ENCODE measurements around the gene FYB2. TPM values are rescaled to one million over a fixed set of nuclear protein-coding genes. Genes with fewer than 3 reads are reported as not detected.

The FYB2 gene
- total RNA-seq, 2 donors from 2014 or later, result 0.39 to 0.70 TPM

DNA sequence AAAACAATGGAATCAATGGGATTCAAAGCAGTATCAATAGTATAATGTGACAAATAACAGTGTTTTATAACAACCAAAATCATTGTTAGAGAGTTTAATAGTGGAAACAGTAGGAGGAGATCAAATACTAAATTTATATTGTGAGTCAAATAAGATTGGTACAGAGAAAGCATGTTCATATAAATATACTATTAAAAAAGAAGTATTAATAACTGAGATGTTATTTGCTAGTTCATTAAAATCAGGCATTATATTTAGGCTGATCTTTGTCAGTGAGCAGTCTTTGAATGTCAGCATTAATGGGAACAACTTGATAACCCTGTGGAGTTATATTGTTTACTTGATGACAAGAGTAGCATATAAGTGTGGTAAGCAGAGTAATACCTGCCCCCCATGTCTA is 143.4 kb downstream of the FYB2 start:
- DNase-seq (ENCODE audit: low spot score), result no peak
- peak overlapping the region in 1 of 2 donors; percentile 62 for H3K27ac ChIP-seq
- no peaks in the 10 kb centered on the region for H3K36me3 ChIP-seq
- peaks cover 0 to 3% of the 10 kb centered on the region in 2 donors for H3K4me1 ChIP-seq
- H3K9me3 ChIP-seq, result no peaks in the 10 kb centered on the region
- no peaks in the 10 kb centered on the region for H3K27me3 ChIP-seq
- no peak overlapping the region for H3K4me3 ChIP-seq
- TF ChIP-seq, protein P1, sequence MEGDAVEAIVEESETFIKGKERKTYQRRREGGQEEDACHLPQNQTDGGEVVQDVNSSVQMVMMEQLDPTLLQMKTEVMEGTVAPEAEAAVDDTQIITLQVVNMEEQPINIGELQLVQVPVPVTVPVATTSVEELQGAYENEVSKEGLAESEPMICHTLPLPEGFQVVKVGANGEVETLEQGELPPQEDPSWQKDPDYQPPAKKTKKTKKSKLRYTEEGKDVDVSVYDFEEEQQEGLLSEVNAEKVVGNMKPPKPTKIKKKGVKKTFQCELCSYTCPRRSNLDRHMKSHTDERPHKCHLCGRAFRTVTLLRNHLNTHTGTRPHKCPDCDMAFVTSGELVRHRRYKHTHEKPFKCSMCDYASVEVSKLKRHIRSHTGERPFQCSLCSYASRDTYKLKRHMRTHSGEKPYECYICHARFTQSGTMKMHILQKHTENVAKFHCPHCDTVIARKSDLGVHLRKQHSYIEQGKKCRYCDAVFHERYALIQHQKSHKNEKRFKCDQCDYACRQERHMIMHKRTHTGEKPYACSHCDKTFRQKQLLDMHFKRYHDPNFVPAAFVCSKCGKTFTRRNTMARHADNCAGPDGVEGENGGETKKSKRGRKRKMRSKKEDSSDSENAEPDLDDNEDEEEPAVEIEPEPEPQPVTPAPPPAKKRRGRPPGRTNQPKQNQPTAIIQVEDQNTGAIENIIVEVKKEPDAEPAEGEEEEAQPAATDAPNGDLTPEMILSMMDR (IDR thresholded peaks at IDR 0.05), result no peak

DNA sequence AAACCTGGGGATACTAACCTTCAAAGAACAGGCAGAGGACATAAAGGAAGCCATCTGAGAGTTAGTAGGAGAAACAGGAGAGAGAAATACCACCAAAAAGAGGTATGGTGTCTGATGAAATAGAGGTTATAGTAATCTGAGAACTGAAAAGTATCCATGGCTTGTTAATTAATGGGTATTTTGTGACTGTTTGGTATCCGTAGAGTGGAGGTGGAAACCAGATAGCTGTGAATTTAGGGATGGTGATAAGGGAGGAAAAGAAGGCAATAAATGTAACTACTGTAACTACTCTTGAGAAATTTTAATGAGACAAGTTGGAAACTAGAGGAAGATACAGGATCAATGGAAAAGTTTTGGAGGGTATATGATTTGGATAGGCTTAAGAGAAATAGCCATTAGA is 146.6 kb downstream of the FYB2 start:
- Histone ChIP-seq H3K27ac (no peak overlapping the region), H3K4me1 (peaks cover 0 to 9% of the 10 kb centered on the region in 2 donors), H3K4me3 (no peak overlapping the region), H3K27me3 (no peaks in the 10 kb centered on the region), H3K9me3 (no peaks in the 10 kb centered on the region), H3K36me3 (no peaks in the 10 kb centered on the region)
- TF ChIP-seq, protein P1 (IDR thresholded peaks at IDR 0.05), result no peak
- DNase-seq (ENCODE audit: low spot score), result no peak

DNA sequence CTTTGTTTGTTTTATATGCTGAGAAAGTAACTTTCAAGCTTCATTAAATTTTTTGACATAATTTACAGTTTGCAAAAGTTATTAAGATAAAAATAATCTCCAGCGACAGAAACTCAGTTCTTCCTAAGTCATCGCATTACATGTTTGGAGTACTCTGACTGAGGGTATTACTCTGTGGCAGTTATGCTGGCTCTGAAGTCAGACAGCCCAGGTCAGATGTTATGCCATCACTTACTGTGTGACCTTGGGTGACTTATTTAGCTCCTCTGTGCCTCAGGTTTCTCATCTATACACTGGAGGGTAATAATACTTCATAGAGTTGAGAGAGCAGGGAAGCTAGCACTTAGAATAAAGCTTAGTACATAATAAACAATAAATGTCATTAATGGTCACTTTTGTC is 147.7 kb downstream of the FYB2 start:
- no peak for DNase-seq (ENCODE audit: low spot score)
- H3K27me3 ChIP-seq, result no peaks in the 10 kb centered on the region
- H3K4me3 ChIP-seq, result no peak overlapping the region
- H3K36me3 ChIP-seq, result no peaks in the 10 kb centered on the region
- no peaks in the 10 kb centered on the region for H3K9me3 ChIP-seq
- TF ChIP-seq, protein P1 (IDR thresholded peaks at IDR 0.05), result no peak
- peaks cover 0 to 9% of the 10 kb centered on the region in 2 donors for H3K4me1 ChIP-seq
- no peak overlapping the region for H3K27ac ChIP-seq

DNA sequence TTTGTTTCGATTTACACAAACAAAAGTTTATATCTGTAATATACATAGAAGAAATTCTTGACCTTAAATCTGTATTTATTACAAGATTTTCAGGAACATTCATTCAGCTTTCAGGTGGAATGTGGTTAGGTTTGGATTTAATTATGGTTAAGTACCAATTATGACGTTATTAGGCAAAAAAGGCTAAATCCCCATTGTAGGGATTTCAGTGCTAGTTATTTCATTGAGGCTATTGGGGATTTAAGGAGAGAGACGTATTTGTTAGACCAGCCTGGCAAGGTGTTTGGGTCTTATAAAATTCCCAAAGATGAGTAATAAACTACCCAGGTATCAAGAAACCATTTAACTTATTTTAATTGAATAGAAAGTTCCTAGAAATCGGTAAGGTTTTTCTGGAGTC is 148.1 kb downstream of the FYB2 start:
- Histone ChIP-seq H3K9me3 (no peaks in the 10 kb centered on the region), H3K27me3 (no peaks in the 10 kb centered on the region), H3K4me1 (peaks cover 0 to 9% of the 10 kb centered on the region in 2 donors), H3K36me3 (no peaks in the 10 kb centered on the region), H3K4me3 (no peak overlapping the region), H3K27ac (no peak overlapping the region)
- DNase-seq (ENCODE audit: low spot score), result no peak
- TF ChIP-seq, protein P1 (IDR thresholded peaks at IDR 0.05), result no peak

DNA sequence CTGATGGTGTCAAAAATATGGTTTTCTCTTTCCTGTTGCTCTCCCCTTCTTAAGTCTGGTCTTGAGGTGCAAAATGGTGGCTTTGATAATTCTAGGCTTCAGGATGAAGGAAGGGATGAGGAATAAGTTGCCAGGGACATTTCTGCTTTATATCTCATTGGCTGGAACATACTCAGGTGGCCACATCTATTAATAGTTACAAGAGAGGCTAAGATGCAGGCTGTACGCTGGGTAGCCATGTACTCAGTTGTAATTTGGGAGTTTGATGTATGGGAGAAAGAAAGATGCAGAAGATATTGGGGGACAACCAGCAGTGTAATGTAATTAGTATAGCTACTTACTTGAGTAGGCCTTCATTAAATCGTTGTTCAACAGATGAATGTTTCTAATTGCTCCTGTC is 148.9 kb downstream of the FYB2 start:
- no peak for DNase-seq (ENCODE audit: low spot score)
- peaks cover 0 to 9% of the 10 kb centered on the region in 2 donors for H3K4me1 ChIP-seq
- no peaks in the 10 kb centered on the region for H3K36me3 ChIP-seq
- H3K27me3 ChIP-seq, result no peaks in the 10 kb centered on the region
- no peak overlapping the region for H3K4me3 ChIP-seq
- H3K27ac ChIP-seq, result no peak overlapping the region
- H3K9me3 ChIP-seq, result no peaks in the 10 kb centered on the region
- TF ChIP-seq, protein P1 (IDR thresholded peaks at IDR 0.05), result no peak

Other genes starting within 250 kb of the FYB2 start
- 10 to 100 TPM; 83.1 to 94.1 TPM for gene PLPP3, start 239.8 kb downstream of the FYB2 start, total RNA-seq
- 10 to 100 TPM; 98.7 to 99.4 TPM for gene PRKAA2, start 174.1 kb downstream of the FYB2 start, total RNA-seq
- not detected for gene C8A, start 35.4 kb upstream of the FYB2 start, total RNA-seq
- not detected for gene C8B, start 146.6 kb upstream of the FYB2 start, total RNA-seq